ENCODE results near the gene RAD51C. TPM values are rescaled to one million over a fixed set of nuclear protein-coding genes. Genes with fewer than 3 reads are reported as not detected.

RAD51C gene
- total and polyA plus RNA-seq, 9 of the 15 experiments (the other 6 are each of a cell fraction or from before 2014, with no cell fraction given) = 93.9 to 341 (median 135) TPM

DNA sequence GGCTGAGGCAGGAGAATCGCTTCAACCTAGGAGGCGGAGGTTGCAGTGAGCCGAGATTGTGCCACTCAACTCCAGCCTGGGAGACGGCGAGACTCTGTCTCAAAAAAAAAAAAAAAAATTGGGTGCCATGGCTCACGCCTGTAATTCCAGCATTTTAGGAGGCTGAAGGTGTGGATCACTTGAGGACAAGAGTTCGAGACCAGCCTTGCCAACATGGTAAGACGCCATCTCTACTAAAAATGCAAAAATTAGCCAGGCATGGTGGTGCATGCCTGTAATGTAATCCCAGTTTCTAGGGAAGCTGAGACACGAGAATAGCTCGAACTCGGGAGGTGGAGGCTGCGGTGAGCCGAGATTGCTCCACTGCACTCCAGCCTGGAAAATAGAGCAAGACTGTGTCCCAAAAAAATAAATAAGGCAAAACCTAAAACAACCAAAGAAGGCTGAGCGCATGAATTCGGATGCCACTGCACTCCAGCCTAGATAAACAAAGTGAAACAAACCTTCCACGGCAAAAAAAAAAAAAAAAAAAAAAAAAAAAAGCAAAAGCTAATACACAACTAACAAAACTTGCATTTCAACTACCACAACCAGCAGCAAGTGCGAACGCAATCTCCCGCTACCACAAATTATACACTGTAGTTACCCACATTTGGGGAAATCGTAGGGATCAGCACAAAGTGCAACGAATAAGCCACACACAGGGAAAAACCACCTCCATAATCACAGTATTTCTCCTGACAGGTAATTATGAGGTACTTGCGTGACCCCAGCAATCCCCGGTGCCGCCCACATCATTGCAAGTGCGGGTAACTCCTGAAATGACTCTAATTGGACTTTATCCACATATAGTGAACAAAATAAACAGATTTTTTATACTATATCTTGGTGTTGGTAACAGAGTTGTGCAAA lies 26.2 kb upstream of the RAD51C start (continued):
- TF ChIP-seq, protein P1, sequence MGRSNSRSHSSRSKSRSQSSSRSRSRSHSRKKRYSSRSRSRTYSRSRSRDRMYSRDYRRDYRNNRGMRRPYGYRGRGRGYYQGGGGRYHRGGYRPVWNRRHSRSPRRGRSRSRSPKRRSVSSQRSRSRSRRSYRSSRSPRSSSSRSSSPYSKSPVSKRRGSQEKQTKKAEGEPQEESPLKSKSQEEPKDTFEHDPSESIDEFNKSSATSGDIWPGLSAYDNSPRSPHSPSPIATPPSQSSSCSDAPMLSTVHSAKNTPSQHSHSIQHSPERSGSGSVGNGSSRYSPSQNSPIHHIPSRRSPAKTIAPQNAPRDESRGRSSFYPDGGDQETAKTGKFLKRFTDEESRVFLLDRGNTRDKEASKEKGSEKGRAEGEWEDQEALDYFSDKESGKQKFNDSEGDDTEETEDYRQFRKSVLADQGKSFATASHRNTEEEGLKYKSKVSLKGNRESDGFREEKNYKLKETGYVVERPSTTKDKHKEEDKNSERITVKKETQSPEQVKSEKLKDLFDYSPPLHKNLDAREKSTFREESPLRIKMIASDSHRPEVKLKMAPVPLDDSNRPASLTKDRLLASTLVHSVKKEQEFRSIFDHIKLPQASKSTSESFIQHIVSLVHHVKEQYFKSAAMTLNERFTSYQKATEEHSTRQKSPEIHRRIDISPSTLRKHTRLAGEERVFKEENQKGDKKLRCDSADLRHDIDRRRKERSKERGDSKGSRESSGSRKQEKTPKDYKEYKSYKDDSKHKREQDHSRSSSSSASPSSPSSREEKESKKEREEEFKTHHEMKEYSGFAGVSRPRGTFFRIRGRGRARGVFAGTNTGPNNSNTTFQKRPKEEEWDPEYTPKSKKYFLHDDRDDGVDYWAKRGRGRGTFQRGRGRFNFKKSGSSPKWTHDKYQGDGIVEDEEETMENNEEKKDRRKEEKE (IDR thresholded peaks at IDR 0.05; ENCODE audit: borderline replicate concordance in 1 of 2, control insufficient read depth in 1 of 2, low read depth in 2 of 2, low read length in 1 of 2) = peak in 1 of 2 experiments; percentile 98; a peak in 2 of 4 replicates
- TF ChIP-seq, protein P2, sequence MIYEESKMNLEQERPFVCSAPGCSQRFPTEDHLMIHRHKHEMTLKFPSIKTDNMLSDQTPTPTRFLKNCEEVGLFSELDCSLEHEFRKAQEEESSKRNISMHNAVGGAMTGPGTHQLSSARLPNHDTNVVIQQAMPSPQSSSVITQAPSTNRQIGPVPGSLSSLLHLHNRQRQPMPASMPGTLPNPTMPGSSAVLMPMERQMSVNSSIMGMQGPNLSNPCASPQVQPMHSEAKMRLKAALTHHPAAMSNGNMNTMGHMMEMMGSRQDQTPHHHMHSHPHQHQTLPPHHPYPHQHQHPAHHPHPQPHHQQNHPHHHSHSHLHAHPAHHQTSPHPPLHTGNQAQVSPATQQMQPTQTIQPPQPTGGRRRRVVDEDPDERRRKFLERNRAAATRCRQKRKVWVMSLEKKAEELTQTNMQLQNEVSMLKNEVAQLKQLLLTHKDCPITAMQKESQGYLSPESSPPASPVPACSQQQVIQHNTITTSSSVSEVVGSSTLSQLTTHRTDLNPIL (CRISPR knock-in tag; IDR thresholded peaks at IDR 0.05) = no peak
- TF ChIP-seq, protein P3, sequence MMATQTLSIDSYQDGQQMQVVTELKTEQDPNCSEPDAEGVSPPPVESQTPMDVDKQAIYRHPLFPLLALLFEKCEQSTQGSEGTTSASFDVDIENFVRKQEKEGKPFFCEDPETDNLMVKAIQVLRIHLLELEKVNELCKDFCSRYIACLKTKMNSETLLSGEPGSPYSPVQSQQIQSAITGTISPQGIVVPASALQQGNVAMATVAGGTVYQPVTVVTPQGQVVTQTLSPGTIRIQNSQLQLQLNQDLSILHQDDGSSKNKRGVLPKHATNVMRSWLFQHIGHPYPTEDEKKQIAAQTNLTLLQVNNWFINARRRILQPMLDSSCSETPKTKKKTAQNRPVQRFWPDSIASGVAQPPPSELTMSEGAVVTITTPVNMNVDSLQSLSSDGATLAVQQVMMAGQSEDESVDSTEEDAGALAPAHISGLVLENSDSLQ (IDR thresholded peaks at IDR 0.05) = no peak
- no peak for TF ChIP-seq LEF1 (IDR thresholded peaks at IDR 0.05)
- peak in 1 of 2 experiments; percentile 27; a peak in 2 of 4 replicates for TF ChIP-seq ARNT (IDR thresholded peaks at IDR 0.05)
- no peak for TF ChIP-seq PHB2 (IDR thresholded peaks at IDR 0.05; ENCODE audit: low read depth)

Measured in K562 (cell line).